Measurements from ENCODE around the gene RASSF3. TPM values are rescaled to one million over a fixed set of nuclear protein-coding genes. Genes with fewer than 3 reads are reported as not detected.

The RASSF3 gene
- total RNA-seq, 1 experiment from 2014 or later: 107 TPM

GRCh38 chr12:64716371-64716770, 106.1 kb downstream of the RASSF3 start:
- ATAC-seq (no peak), DNase-seq (ENCODE audit: low read depth, low spot score) (no peak)
- Histone ChIP-seq H3K9me3 (ENCODE audit: control insufficient read depth, insufficient read depth, low read depth, low read length) (no peaks in the 10 kb centered on the region), H3K4me1 (ENCODE audit: control insufficient read depth, insufficient read depth, low read length) (no peaks in the 10 kb centered on the region), H3K27ac (ENCODE audit: low read length) (no peak overlapping the region), H3K36me3 (ENCODE audit: control insufficient read depth, insufficient read depth, low read length) (peaks cover 14% of the 10 kb centered on the region), H3K27me3 (ENCODE audit: control insufficient read depth, insufficient read depth, low read length) (no peaks in the 10 kb centered on the region), H3K4me3 (ENCODE audit: low read depth in 2 of 2, low read length in 2 of 2) (no peak overlapping the region)
- TF ChIP-seq POLR2AphosphoS5 (IDR thresholded peaks at IDR 0.05; ENCODE audit: low read depth, low read length): no peak
- TF ChIP-seq TCF7L2 (IDR thresholded peaks at IDR 0.05; ENCODE audit: low read depth, low read length): no peak
- TF ChIP-seq CTCF (IDR thresholded peaks at IDR 0.05): no peak
- TF ChIP-seq SIN3A (IDR thresholded peaks at IDR 0.05; ENCODE audit: borderline replicate concordance, insufficient read depth, low read depth, low read length): no peak
- TF ChIP-seq, protein P1, sequence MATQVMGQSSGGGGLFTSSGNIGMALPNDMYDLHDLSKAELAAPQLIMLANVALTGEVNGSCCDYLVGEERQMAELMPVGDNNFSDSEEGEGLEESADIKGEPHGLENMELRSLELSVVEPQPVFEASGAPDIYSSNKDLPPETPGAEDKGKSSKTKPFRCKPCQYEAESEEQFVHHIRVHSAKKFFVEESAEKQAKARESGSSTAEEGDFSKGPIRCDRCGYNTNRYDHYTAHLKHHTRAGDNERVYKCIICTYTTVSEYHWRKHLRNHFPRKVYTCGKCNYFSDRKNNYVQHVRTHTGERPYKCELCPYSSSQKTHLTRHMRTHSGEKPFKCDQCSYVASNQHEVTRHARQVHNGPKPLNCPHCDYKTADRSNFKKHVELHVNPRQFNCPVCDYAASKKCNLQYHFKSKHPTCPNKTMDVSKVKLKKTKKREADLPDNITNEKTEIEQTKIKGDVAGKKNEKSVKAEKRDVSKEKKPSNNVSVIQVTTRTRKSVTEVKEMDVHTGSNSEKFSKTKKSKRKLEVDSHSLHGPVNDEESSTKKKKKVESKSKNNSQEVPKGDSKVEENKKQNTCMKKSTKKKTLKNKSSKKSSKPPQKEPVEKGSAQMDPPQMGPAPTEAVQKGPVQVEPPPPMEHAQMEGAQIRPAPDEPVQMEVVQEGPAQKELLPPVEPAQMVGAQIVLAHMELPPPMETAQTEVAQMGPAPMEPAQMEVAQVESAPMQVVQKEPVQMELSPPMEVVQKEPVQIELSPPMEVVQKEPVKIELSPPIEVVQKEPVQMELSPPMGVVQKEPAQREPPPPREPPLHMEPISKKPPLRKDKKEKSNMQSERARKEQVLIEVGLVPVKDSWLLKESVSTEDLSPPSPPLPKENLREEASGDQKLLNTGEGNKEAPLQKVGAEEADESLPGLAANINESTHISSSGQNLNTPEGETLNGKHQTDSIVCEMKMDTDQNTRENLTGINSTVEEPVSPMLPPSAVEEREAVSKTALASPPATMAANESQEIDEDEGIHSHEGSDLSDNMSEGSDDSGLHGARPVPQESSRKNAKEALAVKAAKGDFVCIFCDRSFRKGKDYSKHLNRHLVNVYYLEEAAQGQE (IDR thresholded peaks at IDR 0.05; ENCODE audit: insufficient read depth in 1 of 2, low read depth in 2 of 2, low read length in 1 of 2): no peak
- BruUV-seq (replicated peaks): no TSS peak
- in situ Hi-C loops (cut with HindIII; ENCODE audit: low pct_unique_long_range_greater_than_20kb, low sequenced_read_pairs): no loop called here
- intact Hi-C loops (cut with micrococcal nuclease; ENCODE audit: unreplicated experiment): no loop called here
- CTCF ChIA-PET: interaction anchor here (0.6 to 1.2 kb wide), 2 partner anchors 19 to 68 kb away, joined by 3 to 4 read pairs; no protein-coding TSS in a partner anchor
- POLR2A ChIA-PET: interaction anchor here (0.7 kb wide), 1 partner anchor 13 kb away, joined by 3 read pairs; no protein-coding TSS in a partner anchor

GRCh38 chr12:64716839-64717455, 106.7 kb downstream of the RASSF3 start:
- DNase-seq (ENCODE audit: low read depth, low spot score) (no peak), ATAC-seq (no peak)
- ChIA-PET CTCF (interaction anchor here (1.2 kb wide), 1 partner anchor 19 kb away, joined by 4 read pairs; no protein-coding TSS in a partner anchor), POLR2A (interaction anchor here (0.7 kb wide), 1 partner anchor 13 kb away, joined by 3 read pairs; no protein-coding TSS in a partner anchor)
- Histone ChIP-seq H3K4me1 (ENCODE audit: control insufficient read depth, insufficient read depth, low read length) (no peaks in the 10 kb centered on the region), H3K27me3 (ENCODE audit: control insufficient read depth, insufficient read depth, low read length) (no peaks in the 10 kb centered on the region), H3K36me3 (ENCODE audit: control insufficient read depth, insufficient read depth, low read length) (peaks cover 15% of the 10 kb centered on the region), H3K4me3 (ENCODE audit: low read depth in 2 of 2, low read length in 2 of 2) (no peak overlapping the region), H3K27ac (ENCODE audit: low read length) (no peak overlapping the region), H3K9me3 (ENCODE audit: control insufficient read depth, insufficient read depth, low read depth, low read length) (no peaks in the 10 kb centered on the region)
- in situ Hi-C loops (cut with HindIII; ENCODE audit: low pct_unique_long_range_greater_than_20kb, low sequenced_read_pairs): no loop called here
- TF ChIP-seq CTCF (IDR thresholded peaks at IDR 0.05): no peak
- TF ChIP-seq SIN3A (IDR thresholded peaks at IDR 0.05; ENCODE audit: borderline replicate concordance, insufficient read depth, low read depth, low read length): no peak
- TF ChIP-seq, protein P1 (IDR thresholded peaks at IDR 0.05; ENCODE audit: insufficient read depth in 1 of 2, low read depth in 2 of 2, low read length in 1 of 2): no peak
- TF ChIP-seq POLR2AphosphoS5 (IDR thresholded peaks at IDR 0.05; ENCODE audit: low read depth, low read length): no peak
- TF ChIP-seq TCF7L2 (IDR thresholded peaks at IDR 0.05; ENCODE audit: low read depth, low read length): no peak
- no TSS peak for BruUV-seq (replicated peaks)
- intact Hi-C loops (cut with micrococcal nuclease; ENCODE audit: unreplicated experiment): no loop called here

Data from Panc1 (cell line).